ENCODE data around the gene BTBD9. TPM values are rescaled to one million over a fixed set of nuclear protein-coding genes. Genes with fewer than 3 reads are reported as not detected.

The BTBD9 gene
- total and polyA plus RNA-seq, 2 donors (not counting 1 experiment from before 2014, with no cell fraction given): 4.1 to 48.9 TPM

DNA sequence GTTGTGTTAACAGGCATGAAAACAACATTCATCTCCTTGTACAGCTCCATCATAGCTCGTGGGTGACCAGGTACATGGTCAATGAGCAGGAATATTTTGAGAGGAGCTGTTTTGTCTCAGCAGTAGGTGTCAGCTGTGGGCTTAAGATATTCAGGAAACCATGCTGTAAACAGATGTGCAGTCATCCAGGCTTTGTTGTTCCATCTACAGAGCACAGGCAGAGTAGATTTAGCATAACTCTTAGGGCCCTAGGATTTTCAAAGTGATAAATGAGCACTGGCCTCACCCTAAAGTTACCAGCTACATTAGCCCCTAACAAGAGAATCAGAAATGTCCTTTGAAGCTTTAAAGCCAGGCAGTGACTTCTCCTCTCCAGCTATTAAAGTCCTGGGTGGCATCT lies 154.2 kb downstream of the BTBD9 start:
- Mint-ChIP-seq H3K27me3 (no peaks in the 10 kb centered on the region), H3K4me1 (peaks cover 8% of the 10 kb centered on the region), H3K27ac (no peak overlapping the region), H3K4me3 (no peak overlapping the region), H3K9me3 (ENCODE audit: insufficient read depth) (no peaks in the 10 kb centered on the region)
- POLR2A ChIA-PET: interaction anchor here (0.6 kb wide), 1 partner anchor 97 kb away, joined by 7 read pairs; no protein-coding TSS in a partner anchor
- intact Hi-C loops (cut with micrococcal nuclease): no loop called here
- H3K4me1 ChIP-seq (ENCODE audit: control insufficient read depth in 2 of 2, insufficient read depth in 2 of 2, low read length in 2 of 2): peaks cover 21 to 25% of the 10 kb centered on the region in 2 donors
- TF ChIP-seq, protein P1, sequence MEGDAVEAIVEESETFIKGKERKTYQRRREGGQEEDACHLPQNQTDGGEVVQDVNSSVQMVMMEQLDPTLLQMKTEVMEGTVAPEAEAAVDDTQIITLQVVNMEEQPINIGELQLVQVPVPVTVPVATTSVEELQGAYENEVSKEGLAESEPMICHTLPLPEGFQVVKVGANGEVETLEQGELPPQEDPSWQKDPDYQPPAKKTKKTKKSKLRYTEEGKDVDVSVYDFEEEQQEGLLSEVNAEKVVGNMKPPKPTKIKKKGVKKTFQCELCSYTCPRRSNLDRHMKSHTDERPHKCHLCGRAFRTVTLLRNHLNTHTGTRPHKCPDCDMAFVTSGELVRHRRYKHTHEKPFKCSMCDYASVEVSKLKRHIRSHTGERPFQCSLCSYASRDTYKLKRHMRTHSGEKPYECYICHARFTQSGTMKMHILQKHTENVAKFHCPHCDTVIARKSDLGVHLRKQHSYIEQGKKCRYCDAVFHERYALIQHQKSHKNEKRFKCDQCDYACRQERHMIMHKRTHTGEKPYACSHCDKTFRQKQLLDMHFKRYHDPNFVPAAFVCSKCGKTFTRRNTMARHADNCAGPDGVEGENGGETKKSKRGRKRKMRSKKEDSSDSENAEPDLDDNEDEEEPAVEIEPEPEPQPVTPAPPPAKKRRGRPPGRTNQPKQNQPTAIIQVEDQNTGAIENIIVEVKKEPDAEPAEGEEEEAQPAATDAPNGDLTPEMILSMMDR (IDR thresholded peaks at IDR 0.05): no peak
- H3K27me3 ChIP-seq (replicated peaks in 1 of 4; ENCODE audit: control extremely low read depth in 1 of 4, control insufficient read depth in 3 of 4, insufficient read depth in 4 of 4, low read length in 3 of 4): no peaks in the 10 kb centered on the region
- H3K9ac ChIP-seq (ENCODE audit: low read length): no peak overlapping the region
- H4K20me1 ChIP-seq (ENCODE audit: control insufficient read depth, insufficient read depth, low read length, poor library complexity, severe bottlenecking): peaks cover 4% of the 10 kb centered on the region
- CTCF ChIA-PET: interaction anchor here (1.0 to 1.1 kb wide), 3 partner anchors 8 to 1160 kb away, joined by 3 read pairs; no protein-coding TSS in a partner anchor
- WGBS (ENCODE audit: insufficient coverage): no CpG with 5 or more reads among the region's 1 CpG
- ATAC-seq (ENCODE audit: low read depth): no peak
- H3K9me3 ChIP-seq (ENCODE audit: control extremely low read depth in 1 of 3, control insufficient read depth in 2 of 3, insufficient read depth in 1 of 3, low read length in 2 of 3): no peaks in the 10 kb centered on the region
- no peak overlapping the region for H3K4me2 ChIP-seq (replicated peaks; ENCODE audit: low read depth, low read length, poor library complexity, severe bottlenecking)
- peaks cover 5% of the 10 kb centered on the region for H3K79me2 ChIP-seq (ENCODE audit: control insufficient read depth, insufficient read depth, low read length)
- no peak for DNase-seq
- H3K36me3 ChIP-seq (replicated peaks in 1 of 2; ENCODE audit: control extremely low read depth in 1 of 2, control insufficient read depth in 1 of 2, extremely low read depth in 1 of 2, insufficient read depth in 2 of 2, low read length in 1 of 2): no peaks in the 10 kb centered on the region
- no peak overlapping the region for H3K27ac ChIP-seq (ENCODE audit: low read length in 2 of 2)
- H3K4me3 ChIP-seq (ENCODE audit: control extremely low read depth in 1 of 5, extremely low read depth in 1 of 5, insufficient read depth in 1 of 5, low read depth in 2 of 5, low read length in 4 of 5): no peak overlapping the region
- no peak overlapping the region for H2AFZ ChIP-seq (ENCODE audit: insufficient read depth, low read depth, low read length, poor library complexity, severe bottlenecking)

DNA sequence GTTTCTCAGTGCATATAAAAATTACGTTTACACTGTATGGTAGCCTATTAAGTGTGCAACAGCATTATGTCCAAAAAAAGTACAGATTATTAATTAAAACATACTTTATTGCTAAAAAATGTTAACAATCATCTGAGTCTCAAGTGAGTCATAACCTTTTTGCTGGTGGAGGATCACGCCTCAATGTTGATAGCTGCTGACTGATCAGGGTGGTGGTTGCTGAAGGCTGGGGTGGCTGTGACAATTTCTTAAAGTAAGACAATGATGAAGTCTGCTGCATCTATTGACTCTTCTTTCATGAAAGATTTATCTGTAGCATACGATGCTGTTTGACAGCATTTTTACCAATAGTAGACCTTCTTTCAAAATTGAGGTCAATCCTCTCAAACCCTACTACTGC lies 155.1 kb downstream of the BTBD9 start:
- DNase-seq (no peak), ATAC-seq (ENCODE audit: low read depth) (no peak)
- Mint-ChIP-seq H3K4me1 (peaks cover 8% of the 10 kb centered on the region), H3K4me3 (no peak overlapping the region), H3K27ac (no peak overlapping the region), H3K27me3 (no peaks in the 10 kb centered on the region), H3K9me3 (ENCODE audit: insufficient read depth) (no peaks in the 10 kb centered on the region)
- no peaks in the 10 kb centered on the region for H3K27me3 ChIP-seq (replicated peaks in 1 of 4; ENCODE audit: control extremely low read depth in 1 of 4, control insufficient read depth in 3 of 4, insufficient read depth in 4 of 4, low read length in 3 of 4)
- no peaks in the 10 kb centered on the region for H3K9me3 ChIP-seq (ENCODE audit: control extremely low read depth in 1 of 3, control insufficient read depth in 2 of 3, insufficient read depth in 1 of 3, low read length in 2 of 3)
- no peaks in the 10 kb centered on the region for H3K36me3 ChIP-seq (replicated peaks in 1 of 2; ENCODE audit: control extremely low read depth in 1 of 2, control insufficient read depth in 1 of 2, extremely low read depth in 1 of 2, insufficient read depth in 2 of 2, low read length in 1 of 2)
- 89% methylated on average over 1 of the region's 3 CpGs for WGBS (ENCODE audit: insufficient coverage)
- no peak overlapping the region for H3K9ac ChIP-seq (ENCODE audit: low read length)
- TF ChIP-seq, protein P1 (IDR thresholded peaks at IDR 0.05): no peak
- TF ChIP-seq EZH2 (IDR thresholded peaks at IDR 0.05; ENCODE audit: borderline replicate concordance, insufficient read depth, low read depth, low read length, poor library complexity, severe bottlenecking): no peak
- no peak overlapping the region for H2AFZ ChIP-seq (ENCODE audit: insufficient read depth, low read depth, low read length, poor library complexity, severe bottlenecking)
- H3K27ac ChIP-seq (ENCODE audit: low read length in 2 of 2): no peak overlapping the region
- intact Hi-C loops (cut with micrococcal nuclease): no loop called here
- peaks cover 5% of the 10 kb centered on the region for H3K79me2 ChIP-seq (ENCODE audit: control insufficient read depth, insufficient read depth, low read length)
- H3K4me1 ChIP-seq (ENCODE audit: control insufficient read depth in 2 of 2, insufficient read depth in 2 of 2, low read length in 2 of 2): peaks cover 21 to 25% of the 10 kb centered on the region in 2 donors
- no peak overlapping the region for H3K4me3 ChIP-seq (ENCODE audit: control extremely low read depth in 1 of 5, extremely low read depth in 1 of 5, insufficient read depth in 1 of 5, low read depth in 2 of 5, low read length in 4 of 5)
- H3K4me2 ChIP-seq (replicated peaks; ENCODE audit: low read depth, low read length, poor library complexity, severe bottlenecking): no peak overlapping the region
- ChIA-PET POLR2A (no interaction called here), CTCF (no interaction called here)
- peaks cover 4% of the 10 kb centered on the region for H4K20me1 ChIP-seq (ENCODE audit: control insufficient read depth, insufficient read depth, low read length, poor library complexity, severe bottlenecking)

All from B cell (primary cell).